ENCODE measurements around the gene RIC3. TPM values are rescaled to one million over a fixed set of nuclear protein-coding genes. Genes with fewer than 3 reads are reported as not detected.

RIC3 gene
- total RNA-seq, 1 experiment from 2014 or later, result 23.7 TPM

- WGBS (ENCODE audit: extremely low coverage, insufficient read length, low lambda C conversion rate), result no CpG with 5 or more reads among the region's 3 CpGs
Observed at GRCh38 chr11:8105666-8106065, 63.2 kb downstream of the RIC3 start.

More at GRCh38 chr11:8105666-8106065, 63.2 kb downstream of the RIC3 start:
- Mint-ChIP-seq H3K4me3 (no peak overlapping the region), H3K4me1 (no peaks in the 10 kb centered on the region), H3K27ac (no peak overlapping the region), H3K9me3 (no peaks in the 10 kb centered on the region), H3K27me3 (ENCODE audit: low read depth) (no peaks in the 10 kb centered on the region), H3K36me3 (ENCODE audit: insufficient read depth in 1 of 3, low read depth in 3 of 3) (peaks cover 7 to 61% (median 19%) of the 10 kb centered on the region in 3 experiments; a peak in 5 of 7 replicates)
- Histone ChIP-seq H3K4ac (ENCODE audit: low read depth, low read length) (no peak overlapping the region), H3K23me2 (ENCODE audit: insufficient read length, low read depth, low read length, poor library complexity, severe bottlenecking) (no peaks in the 10 kb centered on the region), H3K4me2 (ENCODE audit: insufficient read depth, insufficient read length, low read length) (no peak overlapping the region), H4K20me1 (ENCODE audit: control insufficient read depth, insufficient read depth, insufficient read length) (no peaks in the 10 kb centered on the region), H2BK20ac (ENCODE audit: low read depth, low read length, poor library complexity, severe bottlenecking) (no peak overlapping the region), H3K79me1 (ENCODE audit: insufficient read depth, low read depth, low read length, poor library complexity, severe bottlenecking) (no peaks in the 10 kb centered on the region), H2BK120ac (ENCODE audit: low read depth, low read length, poor library complexity, severe bottlenecking) (no peak overlapping the region), H3K4me1 (ENCODE audit: insufficient read depth, low read length) (no peaks in the 10 kb centered on the region), H3K56ac (ENCODE audit: insufficient read length, low read depth, low read length) (no peak overlapping the region), H2AFZ (ENCODE audit: low read length) (no peak overlapping the region), H2AK5ac (ENCODE audit: insufficient read length, low read length) (no peak overlapping the region), H3K79me2 (ENCODE audit: insufficient read depth, low read length) (no peaks in the 10 kb centered on the region; the same call in 1 of the 2 replicates), H3K18ac (ENCODE audit: insufficient read length, low read depth, low read length) (no peak overlapping the region), H3K27ac (ENCODE audit: insufficient read length, low read depth, low read length) (no peak overlapping the region), H3K9ac (ENCODE audit: extremely low read depth, insufficient read length, low read length) (no peak overlapping the region), H3K23ac (ENCODE audit: insufficient read length, low read depth, low read length) (no peak overlapping the region), H4K91ac (ENCODE audit: insufficient read length, low read depth, low read length) (no peak overlapping the region), H2BK12ac (ENCODE audit: insufficient read length, low read depth, low read length) (no peak overlapping the region), H3T11ph (ENCODE audit: low read length) (no peak overlapping the region), H4K5ac (ENCODE audit: insufficient read length, low read depth, low read length) (no peak overlapping the region), H2BK15ac (ENCODE audit: low read depth, low read length) (no peak overlapping the region), H3K9me3 (ENCODE audit: control insufficient read depth, low read depth, low read length) (no peaks in the 10 kb centered on the region), H4K8ac (replicated peaks; ENCODE audit: insufficient read length, low read depth, low read length) (no peak overlapping the region), H3K27me3 (ENCODE audit: insufficient read depth, low read length) (no peaks in the 10 kb centered on the region), H2BK5ac (ENCODE audit: insufficient read length, low read length) (no peak overlapping the region), H3K14ac (ENCODE audit: insufficient read depth, low read length) (no peak overlapping the region)
- DNase-seq, result no peak
- no peak for TF ChIP-seq CTCF (conservative IDR thresholded peaks at IDR 0.05)

All from H9 (cell line).